ENCODE results near the gene ECSIT.
"Not testable (repeated sequence)": the region's sequence is repeated elsewhere in the genome, so short reads cannot be mapped to it uniquely, and the experiment has no call there.

Gene ECSIT

GRCh38 chr19:11479898-11480714 is 48.8 kb downstream of the ECSIT start:
- H3K4me3 ChIP-seq (ENCODE audit: low read depth, low read length), result no peak overlapping the region
- no peak for TF ChIP-seq CTCF (IDR thresholded peaks at IDR 0.05; ENCODE audit: low read depth, low read length)

DNA sequence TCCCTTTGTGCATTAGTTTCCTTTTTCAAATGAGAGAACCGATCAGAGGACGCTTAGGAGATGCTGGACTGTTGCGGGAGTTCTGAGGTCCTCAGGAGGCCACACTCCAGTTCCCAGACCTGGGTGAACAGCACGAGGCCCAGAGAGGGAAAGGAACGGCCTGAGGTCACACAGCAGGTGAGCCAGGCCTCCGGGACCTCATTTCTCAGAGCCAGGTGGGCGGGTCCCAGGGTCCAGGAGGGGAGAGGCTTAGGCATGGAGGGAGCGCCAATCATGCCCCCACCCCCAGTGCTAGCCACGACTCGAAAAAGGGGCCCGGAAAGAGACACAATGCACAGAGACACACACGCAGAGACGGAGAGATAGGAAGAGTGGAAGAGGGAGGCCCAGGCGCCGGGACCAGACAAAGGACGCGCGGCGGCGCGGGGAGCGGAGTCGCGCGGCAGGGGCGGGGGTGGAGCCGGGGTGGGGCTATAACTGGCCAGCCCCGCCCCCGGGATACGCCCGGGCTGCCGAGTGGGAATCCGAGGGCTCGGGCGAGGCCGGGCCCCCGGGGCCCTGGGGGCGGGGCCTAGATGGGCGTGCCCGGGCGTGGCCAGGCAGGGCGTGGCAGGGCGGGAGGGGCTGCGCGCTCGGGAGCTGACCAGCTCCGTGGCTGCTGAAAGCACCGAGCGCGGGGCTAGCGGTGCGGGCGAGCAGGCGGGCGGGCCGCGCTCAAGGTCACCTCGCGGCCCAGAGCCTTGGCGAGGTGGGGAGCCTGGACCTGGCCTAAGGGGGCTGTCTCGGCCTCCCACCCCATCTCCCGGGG is 49.6 kb downstream of the ECSIT start:
- H3K4me3 ChIP-seq (ENCODE audit: low read depth, low read length), result no peak overlapping the region
- no peak for TF ChIP-seq CTCF (IDR thresholded peaks at IDR 0.05; ENCODE audit: low read depth, low read length)

- H3K4me3 ChIP-seq (ENCODE audit: low read depth, low read length), result no peak overlapping the region
- no peak for TF ChIP-seq CTCF (IDR thresholded peaks at IDR 0.05; ENCODE audit: low read depth, low read length)
Measured at GRCh38 chr19:11478167-11479089, 50.5 kb downstream of the ECSIT start.

- no peak overlapping the region for H3K4me3 ChIP-seq (ENCODE audit: low read depth, low read length)
- TF ChIP-seq CTCF (IDR thresholded peaks at IDR 0.05; ENCODE audit: low read depth, low read length), result no peak
Measured at GRCh38 chr19:11475861-11476260, 53.1 kb downstream of the ECSIT start.

- not testable (repeated sequence) for H3K4me3 ChIP-seq (ENCODE audit: low read depth, low read length)
Measured at GRCh38 chr19:11475343-11475742, 53.6 kb downstream of the ECSIT start.

DNA sequence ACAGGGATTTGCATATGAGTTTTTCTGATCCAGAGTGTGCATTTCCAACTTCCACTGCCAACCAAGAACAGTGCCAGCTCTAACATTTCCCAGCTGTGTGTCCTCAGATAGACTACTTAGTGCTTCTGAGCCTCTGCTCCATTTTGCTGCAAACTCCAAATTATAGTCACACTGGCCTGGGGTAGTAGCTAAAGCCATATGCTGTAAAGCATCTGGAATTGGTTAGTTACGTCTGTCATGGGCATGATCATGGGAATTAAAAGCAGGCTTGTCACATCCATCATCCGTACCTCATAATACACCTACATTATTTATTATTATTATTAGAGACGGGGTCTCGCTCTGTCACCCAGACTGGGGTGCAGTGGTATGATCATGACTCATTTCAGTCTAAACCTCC is 55.2 kb downstream of the ECSIT start:
- H3K4me3 ChIP-seq (ENCODE audit: low read depth, low read length), result no peak overlapping the region
- TF ChIP-seq CTCF (IDR thresholded peaks at IDR 0.05; ENCODE audit: low read depth, low read length), result no peak

DNA sequence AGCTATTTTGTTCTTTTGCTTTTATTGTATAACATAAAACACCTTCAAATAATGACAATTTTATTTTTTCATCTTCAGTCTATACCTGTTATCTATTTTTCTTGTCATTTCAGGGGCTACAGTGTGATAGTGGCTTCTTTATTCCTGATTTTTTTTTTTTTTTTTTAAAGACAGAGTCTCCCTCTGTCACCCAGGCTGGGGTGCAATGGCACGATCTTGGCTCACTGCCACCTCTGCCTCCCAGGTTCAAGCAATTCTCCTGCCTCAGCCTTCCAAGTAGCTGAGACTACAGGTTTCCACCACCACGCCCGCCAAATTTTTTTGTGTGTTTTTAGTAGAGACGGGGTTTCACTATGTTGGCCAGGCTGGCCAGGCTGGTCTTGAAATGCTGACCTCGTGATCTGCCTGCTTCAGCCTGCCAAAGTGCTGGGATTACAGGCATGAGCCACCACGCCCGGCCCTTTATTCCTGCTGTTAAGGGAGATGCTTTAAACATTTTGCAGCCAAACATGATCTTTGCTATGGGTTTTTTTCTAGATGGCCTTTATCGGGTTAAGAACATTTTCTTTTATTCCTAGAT is 60.6 kb downstream of the ECSIT start:
- not testable (repeated sequence) for H3K4me3 ChIP-seq (ENCODE audit: low read depth, low read length)

Measured in WI38 (cell line).